Hematopoietic multipotent progenitor cell treated with erythropoietin and hydrocortisone succinate and interleukin-3 and kit ligand, for 17 days (in vitro differentiated cells): Measurements from ENCODE around the gene CADM4.

ENCODE experiments used
- DNase-seq: peaks from one replicate; pipeline ENCODE4 v3.0.0-alpha.2; 2015; ENCODE audit warnings: low spot score

Gene CADM4

GRCh38 chr19:43582495-43582894 is 57.2 kb downstream of the CADM4 start:
- no peak for DNase-seq

GRCh38 chr19:43581467-43581866 is 58.2 kb downstream of the CADM4 start:
- no peak for DNase-seq

GRCh38 chr19:43578787-43579186 is 60.9 kb downstream of the CADM4 start:
- DNase-seq: no peak

GRCh38 chr19:43575955-43576878 is 63.4 kb downstream of the CADM4 start:
- no peak for DNase-seq

GRCh38 chr19:43575156-43575950 is 64.3 kb downstream of the CADM4 start, which contains the start of the genes PINLYP and XRCC1:
Gene PINLYP (plus strand): TSS chr19:43575801. CDS start chr19:43577192, 1,391 bp downstream.
Gene XRCC1 (minus strand): TSS chr19:43575527. CDS start chr19:43575458, 69 bp downstream.
- DNase-seq: peak; percentile 90

- DNase-seq: no peak
Measured at GRCh38 chr19:43574424-43575155, 65.1 kb downstream of the CADM4 start.
